AG04450 (cell line): Measurements from ENCODE around the gene FALEC. TPM values are rescaled to one million over a fixed set of nuclear protein-coding genes. Genes with fewer than 3 reads are reported as not detected.
"Not testable (repeated sequence)": the region's sequence is repeated elsewhere in the genome, so short reads cannot be mapped to it uniquely, and the experiment has no call there.

ENCODE experiments used
- CTCF ChIA-PET: fragments of 300-600, 350-600 bp; formaldehyde crosslinking; extraction: SDS; loops from one replicate; lab custom pipeline; 2022; ENCODE audit warnings: antibody characterized with exemption, inconsistent platforms; lab: Charles Lee
- POLR2A ChIA-PET: fragments of 350-600 bp; formaldehyde crosslinking; extraction: SDS; loops from one replicate; lab custom pipeline; 2021; ENCODE audit warnings: antibody characterized with exemption, inconsistent platforms; lab: Yijun Ruan, JAX
- DNase-seq: peaks from one replicate; pipeline ENCODE4 v3.0.0-alpha.2; 2011; ENCODE audit warnings: low read depth, low spot score
- H3K27ac ChIP-seq: one replicate; pipeline ENCODE4 v1.5.1; 2012; ENCODE audit warnings: low read depth, low read length, control low read depth
- H3K27me3 ChIP-seq: one replicate; pipeline ENCODE4 v1.6.0; 2012; ENCODE audit warnings: low read length; ENCODE audit not compliant: control insufficient read depth, insufficient read depth
- H3K4me3 ChIP-seq: 2 replicates; pipeline ENCODE4 v1.5.1; 2011; ENCODE audit warnings: mild to moderate bottlenecking, low read depth, low read length, control low read depth
- H3K9me3 ChIP-seq: 2 replicates; pipeline ENCODE4 v1.5.1; 2012; ENCODE audit warnings: low read length; ENCODE audit not compliant: control insufficient read depth, insufficient read depth
- polyA plus RNA-seq: library from polyadenylated mRNA; depleted of rRNA; stranded (reverse); fragments of >200 nt; gene quantifications from 2 replicates; pipeline ENCODE4 v1.2.3, GENCODE V29; 2011; rRNA removed
- small RNA-seq: library from RNA; depleted of rRNA; stranded (forward); fragments of <200 nt; gene quantifications from one replicate; pipeline ENCODE3, GENCODE V24; 2012; ENCODE audit warnings: low read depth; ENCODE audit not compliant: insufficient read length
- TF ChIP-seq, protein P1 (sequence below): IDR thresholded peaks from 2 replicates; pipeline ENCODE4 v1.5.1; 2011; ENCODE audit warnings: low read depth, low read length, control low read depth, inconsistent platforms

The FALEC gene
- polyA plus RNA-seq, 1 experiment, result not detected

DNA sequence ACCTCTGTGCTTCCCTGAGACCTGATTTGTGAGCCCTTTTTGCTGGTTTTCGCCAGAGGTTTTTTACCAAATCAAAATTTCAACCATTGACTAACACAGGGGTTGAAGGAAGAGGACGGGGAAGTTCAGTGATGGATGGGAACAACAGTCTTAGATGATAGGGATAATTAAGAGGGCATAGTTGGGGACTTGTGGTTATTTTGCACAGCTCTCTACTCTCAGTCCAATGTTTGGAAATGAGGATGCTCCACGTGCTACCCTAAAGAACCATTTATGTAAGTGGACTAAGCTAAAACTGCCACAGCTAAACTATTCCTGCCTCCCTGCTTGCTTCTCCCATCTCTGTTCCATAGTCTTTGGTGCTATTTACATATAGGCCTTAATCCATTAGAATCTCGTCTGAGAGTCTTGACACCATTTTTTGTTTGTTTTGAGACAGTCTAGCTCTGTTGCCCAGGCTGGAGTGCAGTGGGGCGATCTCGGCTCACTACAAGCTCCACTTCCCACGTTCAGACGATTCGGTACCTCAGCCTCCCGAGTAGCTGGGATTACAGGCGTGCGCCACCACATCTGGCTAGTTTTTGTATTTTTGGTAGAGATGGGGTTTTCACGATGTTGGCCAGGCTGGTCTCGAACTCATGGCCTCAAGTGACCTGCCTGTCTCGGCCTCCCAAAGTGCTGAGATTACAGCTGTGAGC, 64.5 kb downstream of the FALEC start:
- Histone ChIP-seq H3K27ac (peak overlapping the region; percentile 91), H3K4me3 (peak overlapping the region; percentile 58), H3K9me3 (peaks cover 3% of the 10 kb centered on the region; the same call in 1 of the 2 replicates), H3K27me3 (no peaks in the 10 kb centered on the region)
- ChIA-PET POLR2A (interaction anchor here (0.6 to 4.9 kb wide), 27 partner anchors 9 to 469 kb away, joined by 3 to 130 read pairs (median 6); partner anchors contain the start of genes C1orf54, ENSA, FALEC and GOLPH3L), CTCF (interaction anchor here (0.9 to 7.0 kb wide), 4 partner anchors 19 to 41 kb away, joined by 3 to 59 read pairs (median 6); no protein-coding TSS in a partner anchor)
- TF ChIP-seq, protein P1, sequence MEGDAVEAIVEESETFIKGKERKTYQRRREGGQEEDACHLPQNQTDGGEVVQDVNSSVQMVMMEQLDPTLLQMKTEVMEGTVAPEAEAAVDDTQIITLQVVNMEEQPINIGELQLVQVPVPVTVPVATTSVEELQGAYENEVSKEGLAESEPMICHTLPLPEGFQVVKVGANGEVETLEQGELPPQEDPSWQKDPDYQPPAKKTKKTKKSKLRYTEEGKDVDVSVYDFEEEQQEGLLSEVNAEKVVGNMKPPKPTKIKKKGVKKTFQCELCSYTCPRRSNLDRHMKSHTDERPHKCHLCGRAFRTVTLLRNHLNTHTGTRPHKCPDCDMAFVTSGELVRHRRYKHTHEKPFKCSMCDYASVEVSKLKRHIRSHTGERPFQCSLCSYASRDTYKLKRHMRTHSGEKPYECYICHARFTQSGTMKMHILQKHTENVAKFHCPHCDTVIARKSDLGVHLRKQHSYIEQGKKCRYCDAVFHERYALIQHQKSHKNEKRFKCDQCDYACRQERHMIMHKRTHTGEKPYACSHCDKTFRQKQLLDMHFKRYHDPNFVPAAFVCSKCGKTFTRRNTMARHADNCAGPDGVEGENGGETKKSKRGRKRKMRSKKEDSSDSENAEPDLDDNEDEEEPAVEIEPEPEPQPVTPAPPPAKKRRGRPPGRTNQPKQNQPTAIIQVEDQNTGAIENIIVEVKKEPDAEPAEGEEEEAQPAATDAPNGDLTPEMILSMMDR, result no peak
- DNase-seq, result no peak

DNA sequence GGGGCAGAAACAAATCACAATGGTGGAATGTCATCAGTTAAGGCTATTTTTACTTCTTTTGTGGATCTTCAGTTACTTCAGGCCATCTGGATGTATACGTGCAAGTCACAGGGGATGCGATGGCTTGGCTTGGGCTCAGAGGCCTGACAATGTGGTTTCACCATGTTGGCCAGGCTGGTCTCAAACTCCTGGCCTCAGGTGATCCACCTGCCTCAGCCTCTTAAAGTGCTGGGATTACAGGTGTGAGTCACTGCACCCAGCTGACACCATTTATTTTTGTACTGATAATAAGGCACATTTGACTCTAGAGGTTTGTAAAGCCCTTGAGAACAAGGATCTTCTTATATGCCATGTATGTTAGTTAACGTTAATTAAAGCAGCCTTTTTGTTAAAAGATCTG, 65.4 kb downstream of the FALEC start:
- not testable (repeated sequence) for H3K27me3 ChIP-seq

DNA sequence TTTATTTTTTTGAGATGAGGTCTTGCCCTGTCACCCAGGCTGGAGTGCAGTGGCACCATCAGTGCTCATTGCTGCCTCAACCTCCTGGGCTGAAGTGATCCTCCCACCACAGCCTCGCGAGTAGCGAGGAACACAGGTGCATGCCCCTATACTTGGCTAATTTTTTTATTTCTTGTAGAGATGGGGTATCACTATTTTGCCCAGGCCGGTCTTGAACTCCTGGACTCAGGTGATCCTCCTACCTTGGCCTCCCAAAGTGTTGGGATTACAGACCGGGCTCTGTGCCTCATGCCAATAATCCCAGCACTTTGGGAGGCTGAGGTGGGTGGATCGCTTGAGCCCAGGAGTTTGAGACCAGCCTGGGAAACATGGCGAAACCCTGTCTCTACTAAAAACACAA, 65.9 kb downstream of the FALEC start:
- POLR2A ChIA-PET, DNase-seq, H3K27ac ChIP-seq, H3K9me3 ChIP-seq, H3K4me3 ChIP-seq, H3K27me3 ChIP-seq: not testable (repeated sequence)
- CTCF ChIA-PET, result interaction anchor here (7.0 kb wide), 1 partner anchor 20 kb away, joined by 59 read pairs; no protein-coding TSS in a partner anchor

More for the DNA sequence above, 65.4 kb downstream of the FALEC start:
- H3K4me3 ChIP-seq, H3K9me3 ChIP-seq, H3K27ac ChIP-seq, POLR2A ChIA-PET, DNase-seq: not testable (repeated sequence)
- CTCF ChIA-PET, result interaction anchor here (7.0 kb wide), 1 partner anchor 20 kb away, joined by 59 read pairs; no protein-coding TSS in a partner anchor

DNA sequence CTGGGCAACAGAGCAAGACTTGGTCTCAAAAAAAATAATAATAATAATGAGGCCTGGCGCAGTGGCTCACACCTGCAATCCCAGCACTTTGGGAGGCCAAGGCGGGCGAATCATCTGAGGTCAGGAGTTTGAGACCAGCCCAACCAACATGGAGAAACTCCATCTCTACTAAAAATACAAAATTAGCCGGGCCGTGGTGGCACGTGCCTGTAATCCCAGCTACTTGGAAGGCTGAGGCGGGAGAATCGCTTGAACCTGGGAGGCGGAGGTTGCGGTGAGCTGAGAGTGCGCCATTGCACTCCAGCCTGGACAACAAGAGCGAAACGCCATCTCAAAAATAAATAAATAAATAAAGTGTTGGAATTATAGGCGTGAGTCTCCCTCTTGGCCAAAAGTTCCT, 66.4 kb downstream of the FALEC start:
- CTCF ChIA-PET, result interaction anchor here (0.9 kb wide), 1 partner anchor 21 kb away, joined by 3 read pairs; no protein-coding TSS in a partner anchor
- POLR2A ChIA-PET, result interaction anchor here (0.6 kb wide), 1 partner anchor 572 kb away, joined by 3 read pairs; no protein-coding TSS in a partner anchor

DNA sequence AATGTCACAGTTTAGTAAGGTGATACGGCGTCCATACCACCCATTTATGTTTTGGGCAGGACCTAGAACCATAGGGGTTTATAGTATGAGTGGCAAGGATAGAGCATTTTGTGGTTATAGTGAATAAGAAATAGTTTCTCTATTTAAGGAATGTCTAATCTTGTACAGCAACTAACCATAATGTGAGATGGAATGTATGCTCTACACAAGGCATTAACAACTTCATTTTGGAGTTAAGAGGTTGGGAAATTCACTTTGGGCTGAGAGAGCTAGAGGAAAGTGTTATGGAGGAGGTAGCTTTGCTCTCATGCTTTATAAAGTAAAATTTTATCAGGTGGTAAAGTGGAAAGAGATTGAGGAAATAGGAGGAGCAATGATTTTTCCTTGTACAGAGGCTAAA, 66.8 kb downstream of the FALEC start:
- POLR2A ChIA-PET, result interaction anchor here (0.6 kb wide), 1 partner anchor 571 kb away, joined by 3 read pairs; no protein-coding TSS in a partner anchor
- no peak for DNase-seq
- CTCF ChIA-PET, result interaction anchor here (0.9 kb wide), 1 partner anchor 22 kb away, joined by 3 read pairs; no protein-coding TSS in a partner anchor
- H3K27ac ChIP-seq, result no peak overlapping the region
- H3K9me3 ChIP-seq, result peaks cover 3% of the 10 kb centered on the region; the same call in 1 of the 2 replicates
- H3K27me3 ChIP-seq, result no peaks in the 10 kb centered on the region
- H3K4me3 ChIP-seq, result no peak overlapping the region
- TF ChIP-seq, protein P1, result no peak

More for the DNA sequence above, 66.4 kb downstream of the FALEC start:
- H3K27ac ChIP-seq, DNase-seq, H3K4me3 ChIP-seq, H3K27me3 ChIP-seq, H3K9me3 ChIP-seq: not testable (repeated sequence)

Small RNA genes within 50 kb of the gene (small RNA-seq; reads per million reads assigned to genes)
- gene MIR4257 (not detected), gene RN7SL473P (not detected), gene RN7SL600P (not detected)

Other genes starting within 250 kb of the FALEC start
- 117 and 121 TPM in 2 replicates for gene APH1A, start 246.7 kb upstream of the FALEC start, polyA plus RNA-seq
- gene C1orf54, start 243.0 kb upstream of the FALEC start, polyA plus RNA-seq, result 78.3 and 79.3 TPM in 2 replicates
- 8.6 and 9.4 TPM in 2 replicates for gene CIART, start 233.2 kb upstream of the FALEC start, polyA plus RNA-seq
- 65.2 and 71.0 TPM in 2 replicates for gene MRPS21, start 221.9 kb upstream of the FALEC start, polyA plus RNA-seq
- 33.8 and 35.9 TPM in 2 replicates for gene PRPF3, start 194.2 kb upstream of the FALEC start, polyA plus RNA-seq
- gene RPRD2, start 151.6 kb upstream of the FALEC start, polyA plus RNA-seq, result 17.1 and 19.7 TPM in 2 replicates
- 14.5 and 14.6 TPM in 2 replicates for gene TARS2, start 28.3 kb upstream of the FALEC start, polyA plus RNA-seq
- 122 and 163 TPM in 2 replicates for gene ECM1, start 7.6 kb upstream of the FALEC start, polyA plus RNA-seq
- gene ADAMTSL4, start 33.7 kb downstream of the FALEC start, polyA plus RNA-seq, result 4.2 and 4.9 TPM in 2 replicates
- gene MCL1, start 63.9 kb downstream of the FALEC start, polyA plus RNA-seq, result 107 and 138 TPM in 2 replicates
- 40.7 and 53.7 TPM in 2 replicates for gene ENSA, start 113.9 kb downstream of the FALEC start, polyA plus RNA-seq
- 31.7 and 35.0 TPM in 2 replicates for gene GOLPH3L, start 181.4 kb downstream of the FALEC start, polyA plus RNA-seq
- not detected in 2 replicates for gene HORMAD1, start 205.1 kb downstream of the FALEC start, polyA plus RNA-seq